ENCODE measurements around the gene FAF1. TPM values are rescaled to one million over a fixed set of nuclear protein-coding genes. Genes with fewer than 3 reads are reported as not detected.

The FAF1 gene
- total and polyA plus RNA-seq, 9 of the 15 experiments (the other 6 are each of a cell fraction or from before 2014, with no cell fraction given) = 48.7 to 225 (median 118) TPM

DNA sequence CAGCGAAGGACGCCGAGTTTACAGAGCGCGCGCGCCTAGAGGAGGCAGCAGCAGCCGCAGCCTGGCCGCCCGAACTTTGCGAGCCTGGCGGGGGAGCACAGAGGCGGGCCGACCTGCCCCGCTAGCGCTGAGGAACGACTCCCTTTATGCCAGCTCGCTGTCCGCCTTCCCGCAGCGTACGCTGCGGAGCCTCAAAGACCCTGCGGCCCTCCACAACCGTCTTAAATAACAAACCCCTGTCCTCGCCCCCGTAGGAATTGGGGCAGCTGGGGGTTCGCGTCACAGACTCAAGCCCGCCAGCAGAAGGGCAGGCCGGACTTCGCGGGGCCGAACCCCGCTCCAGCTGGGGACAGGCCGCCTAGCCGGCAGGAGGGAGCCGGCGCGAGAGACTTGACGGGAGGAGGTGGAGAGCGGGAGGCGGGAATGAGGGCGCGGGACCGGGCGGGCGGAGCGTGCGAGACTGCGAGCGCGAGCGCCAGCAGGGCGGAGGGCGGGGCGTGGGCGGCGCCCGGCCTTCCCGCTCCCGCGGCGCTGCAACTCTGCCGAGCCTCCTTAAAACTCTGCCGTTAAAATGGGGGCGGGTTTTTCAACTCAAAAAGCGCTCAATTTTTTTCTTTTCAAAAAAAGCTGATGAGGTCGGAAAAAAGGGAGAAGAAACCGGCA, 8.2 kb upstream of the FAF1 start (continued):
- TF ChIP-seq, protein P1, sequence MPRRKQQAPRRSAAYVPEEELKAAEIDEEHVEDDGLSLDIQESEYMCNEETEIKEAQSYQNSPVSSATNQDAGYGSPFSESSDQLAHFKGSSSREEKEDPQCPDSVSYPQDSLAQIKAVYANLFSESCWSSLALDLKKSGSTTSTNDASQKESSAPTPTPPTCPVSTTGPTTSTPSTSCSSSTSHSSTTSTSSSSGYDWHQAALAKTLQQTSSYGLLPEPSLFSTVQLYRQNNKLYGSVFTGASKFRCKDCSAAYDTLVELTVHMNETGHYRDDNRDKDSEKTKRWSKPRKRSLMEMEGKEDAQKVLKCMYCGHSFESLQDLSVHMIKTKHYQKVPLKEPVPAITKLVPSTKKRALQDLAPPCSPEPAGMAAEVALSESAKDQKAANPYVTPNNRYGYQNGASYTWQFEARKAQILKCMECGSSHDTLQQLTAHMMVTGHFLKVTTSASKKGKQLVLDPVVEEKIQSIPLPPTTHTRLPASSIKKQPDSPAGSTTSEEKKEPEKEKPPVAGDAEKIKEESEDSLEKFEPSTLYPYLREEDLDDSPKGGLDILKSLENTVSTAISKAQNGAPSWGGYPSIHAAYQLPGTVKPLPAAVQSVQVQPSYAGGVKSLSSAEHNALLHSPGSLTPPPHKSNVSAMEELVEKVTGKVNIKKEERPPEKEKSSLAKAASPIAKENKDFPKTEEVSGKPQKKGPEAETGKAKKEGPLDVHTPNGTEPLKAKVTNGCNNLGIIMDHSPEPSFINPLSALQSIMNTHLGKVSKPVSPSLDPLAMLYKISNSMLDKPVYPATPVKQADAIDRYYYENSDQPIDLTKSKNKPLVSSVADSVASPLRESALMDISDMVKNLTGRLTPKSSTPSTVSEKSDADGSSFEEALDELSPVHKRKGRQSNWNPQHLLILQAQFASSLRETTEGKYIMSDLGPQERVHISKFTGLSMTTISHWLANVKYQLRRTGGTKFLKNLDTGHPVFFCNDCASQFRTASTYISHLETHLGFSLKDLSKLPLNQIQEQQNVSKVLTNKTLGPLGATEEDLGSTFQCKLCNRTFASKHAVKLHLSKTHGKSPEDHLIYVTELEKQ (CRISPR knock-in tag; IDR thresholded peaks at IDR 0.05) = no peak
- TF ChIP-seq POLR2AphosphoS2 (IDR thresholded peaks at IDR 0.05; ENCODE audit: low read length) (no peak), KLF1 (tag; IDR thresholded peaks at IDR 0.05) (peak; percentile 74), CHCHD3 (CRISPR knock-in tag; IDR thresholded peaks at IDR 0.05) (no peak), HOXB6 (CRISPR knock-in tag; IDR thresholded peaks at IDR 0.05; ENCODE audit: borderline replicate concordance) (no peak), CHAMP1 (IDR thresholded peaks at IDR 0.05) (peak; percentile 29; the same call in 1 of the 2 replicates), ZFX (CRISPR knock-in tag; IDR thresholded peaks at IDR 0.05) (peak; percentile 94), ELF2 (CRISPR knock-in tag; IDR thresholded peaks at IDR 0.05) (0 out of 2 replicates have a peak, but pooled peaks have one; percentile 12), SRSF1 (IDR thresholded peaks at IDR 0.05; ENCODE audit: low read depth, low read length) (no peak; the same call in 1 of the 2 replicates), POLR2B (IDR thresholded peaks at IDR 0.05; ENCODE audit: low read depth, partially characterized antibody) (peak; percentile 77), PHF21A (IDR thresholded peaks at IDR 0.05; ENCODE audit: borderline replicate concordance, low read depth) (peak; percentile 55; the same call in 1 of the 2 replicates), GATAD2A (IDR thresholded peaks at IDR 0.05) (no peak; the same call in 1 of the 2 replicates), THAP7 (CRISPR knock-in tag; IDR thresholded peaks at IDR 0.05) (no peak; the same call in 1 of the 2 replicates), ZSCAN32 (CRISPR knock-in tag; IDR thresholded peaks at IDR 0.05) (no peak), SREBF1 (IDR thresholded peaks at IDR 0.05; ENCODE audit: borderline replicate concordance, low read depth, low read length) (no peak), GATA2 (CRISPR knock-in tag; IDR thresholded peaks at IDR 0.05) (no peak), NEUROD1 (IDR thresholded peaks at IDR 0.05; ENCODE audit: borderline replicate concordance, low read depth, low read length, partially characterized antibody) (no peak)
- TF ChIP-seq, protein P2, sequence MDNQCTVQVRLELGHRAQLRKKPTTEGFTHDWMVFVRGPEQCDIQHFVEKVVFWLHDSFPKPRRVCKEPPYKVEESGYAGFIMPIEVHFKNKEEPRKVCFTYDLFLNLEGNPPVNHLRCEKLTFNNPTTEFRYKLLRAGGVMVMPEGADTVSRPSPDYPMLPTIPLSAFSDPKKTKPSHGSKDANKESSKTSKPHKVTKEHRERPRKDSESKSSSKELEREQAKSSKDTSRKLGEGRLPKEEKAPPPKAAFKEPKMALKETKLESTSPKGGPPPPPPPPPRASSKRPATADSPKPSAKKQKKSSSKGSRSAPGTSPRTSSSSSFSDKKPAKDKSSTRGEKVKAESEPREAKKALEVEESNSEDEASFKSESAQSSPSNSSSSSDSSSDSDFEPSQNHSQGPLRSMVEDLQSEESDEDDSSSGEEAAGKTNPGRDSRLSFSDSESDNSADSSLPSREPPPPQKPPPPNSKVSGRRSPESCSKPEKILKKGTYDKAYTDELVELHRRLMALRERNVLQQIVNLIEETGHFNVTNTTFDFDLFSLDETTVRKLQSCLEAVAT (IDR thresholded peaks at IDR 0.05) = peak; percentile 37 to 81; a peak in 2 of 4 replicates
- TF ChIP-seq, protein P3, sequence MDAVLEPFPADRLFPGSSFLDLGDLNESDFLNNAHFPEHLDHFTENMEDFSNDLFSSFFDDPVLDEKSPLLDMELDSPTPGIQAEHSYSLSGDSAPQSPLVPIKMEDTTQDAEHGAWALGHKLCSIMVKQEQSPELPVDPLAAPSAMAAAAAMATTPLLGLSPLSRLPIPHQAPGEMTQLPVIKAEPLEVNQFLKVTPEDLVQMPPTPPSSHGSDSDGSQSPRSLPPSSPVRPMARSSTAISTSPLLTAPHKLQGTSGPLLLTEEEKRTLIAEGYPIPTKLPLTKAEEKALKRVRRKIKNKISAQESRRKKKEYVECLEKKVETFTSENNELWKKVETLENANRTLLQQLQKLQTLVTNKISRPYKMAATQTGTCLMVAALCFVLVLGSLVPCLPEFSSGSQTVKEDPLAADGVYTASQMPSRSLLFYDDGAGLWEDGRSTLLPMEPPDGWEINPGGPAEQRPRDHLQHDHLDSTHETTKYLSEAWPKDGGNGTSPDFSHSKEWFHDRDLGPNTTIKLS (IDR thresholded peaks at IDR 0.05; ENCODE audit: borderline replicate concordance, low read depth) = peak; percentile 83

All from K562 (cell line).